C4-2B (cell line): Measurements from ENCODE around the gene CFAP77.

Experiments
- CTCF ChIP-seq: fragments of 450-650 bp; conservative IDR thresholded peaks from 2 replicates; pipeline ENCODE4 v1.5.1; 2017; ENCODE audit warnings: mild to moderate bottlenecking
- ZFX ChIP-seq: fragments of 450-650 bp; IDR thresholded peaks from 2 replicates; pipeline ENCODE4 v1.6.1; 2017

- TF ChIP-seq CTCF: no peak
- no peak for TF ChIP-seq ZFX
Measured at GRCh38 chr9:132541051-132541450, 131.0 kb downstream of the CFAP77 start.
